GM12873 (cell line): ENCODE results near the gene PNMA1.
A peak's percentile ranks its signal among the peaks of the same experiment; 100 is the strongest.

Experiments used
- TF ChIP-seq, protein P1 (sequence below): IDR thresholded peaks from 2 replicates; pipeline ENCODE4 v1.5.1; 2012; ENCODE audit warnings: low read depth, mild to moderate bottlenecking, moderate library complexity, low read length, control low read depth; ENCODE audit not compliant: insufficient read depth; ENCODE audit errors: missing control alignments

PNMA1 gene

DNA sequence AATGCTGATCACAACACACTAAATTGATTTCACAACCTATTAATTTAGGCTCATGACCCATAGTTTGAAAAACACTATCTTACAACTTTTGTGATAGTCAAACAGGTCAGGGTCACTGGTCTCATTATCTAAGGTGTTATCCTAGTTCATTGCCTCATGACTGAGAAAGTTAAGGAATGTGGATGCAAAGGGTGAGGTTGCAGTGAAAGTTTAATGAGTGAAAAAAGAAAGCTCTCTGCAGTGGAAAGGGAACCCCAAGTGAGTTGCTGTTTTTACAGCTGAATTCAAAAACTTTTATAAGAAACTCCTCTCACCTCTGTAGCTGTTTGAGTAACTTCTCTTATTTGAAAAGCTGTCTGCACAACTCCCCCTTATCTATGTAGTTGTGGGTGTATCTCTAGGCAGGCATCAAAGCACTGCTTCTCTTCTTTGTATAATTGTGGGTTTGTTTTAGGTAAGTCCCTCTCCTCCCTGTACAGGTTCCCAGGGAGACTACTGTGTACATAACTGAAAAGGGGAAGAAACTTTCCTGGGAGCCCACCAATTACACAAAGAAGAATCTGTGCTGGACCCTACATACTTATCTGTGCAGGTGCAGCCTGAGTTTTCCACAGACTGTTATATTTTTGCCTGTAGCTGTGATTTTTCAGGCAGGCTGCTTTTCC, 50.5 kb downstream of the PNMA1 start:
- TF ChIP-seq, protein P1, sequence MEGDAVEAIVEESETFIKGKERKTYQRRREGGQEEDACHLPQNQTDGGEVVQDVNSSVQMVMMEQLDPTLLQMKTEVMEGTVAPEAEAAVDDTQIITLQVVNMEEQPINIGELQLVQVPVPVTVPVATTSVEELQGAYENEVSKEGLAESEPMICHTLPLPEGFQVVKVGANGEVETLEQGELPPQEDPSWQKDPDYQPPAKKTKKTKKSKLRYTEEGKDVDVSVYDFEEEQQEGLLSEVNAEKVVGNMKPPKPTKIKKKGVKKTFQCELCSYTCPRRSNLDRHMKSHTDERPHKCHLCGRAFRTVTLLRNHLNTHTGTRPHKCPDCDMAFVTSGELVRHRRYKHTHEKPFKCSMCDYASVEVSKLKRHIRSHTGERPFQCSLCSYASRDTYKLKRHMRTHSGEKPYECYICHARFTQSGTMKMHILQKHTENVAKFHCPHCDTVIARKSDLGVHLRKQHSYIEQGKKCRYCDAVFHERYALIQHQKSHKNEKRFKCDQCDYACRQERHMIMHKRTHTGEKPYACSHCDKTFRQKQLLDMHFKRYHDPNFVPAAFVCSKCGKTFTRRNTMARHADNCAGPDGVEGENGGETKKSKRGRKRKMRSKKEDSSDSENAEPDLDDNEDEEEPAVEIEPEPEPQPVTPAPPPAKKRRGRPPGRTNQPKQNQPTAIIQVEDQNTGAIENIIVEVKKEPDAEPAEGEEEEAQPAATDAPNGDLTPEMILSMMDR = no peak

DNA sequence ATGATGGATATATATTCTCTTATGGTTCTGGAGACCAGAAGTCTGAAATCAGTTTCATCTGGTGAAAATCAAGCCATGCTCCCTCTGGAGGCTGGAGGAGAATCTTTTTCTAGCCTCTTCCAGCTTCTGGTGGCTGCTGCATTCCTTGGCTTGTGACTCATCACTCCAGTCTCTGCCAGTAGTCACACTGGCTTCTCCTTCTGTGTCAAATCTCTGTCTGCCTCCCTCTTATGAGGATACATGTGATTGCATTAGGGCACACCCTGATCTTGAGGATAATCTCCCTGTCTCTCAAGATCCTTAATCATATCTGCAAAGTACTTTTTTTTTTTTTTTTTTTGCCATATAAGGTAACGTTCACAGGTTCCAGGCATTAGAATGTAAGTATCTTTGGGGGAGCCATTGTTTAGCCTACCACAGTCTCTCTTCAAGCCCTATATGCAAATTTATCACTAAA, 51.7 kb downstream of the PNMA1 start:
- TF ChIP-seq, protein P1 = peak; percentile 5

DNA sequence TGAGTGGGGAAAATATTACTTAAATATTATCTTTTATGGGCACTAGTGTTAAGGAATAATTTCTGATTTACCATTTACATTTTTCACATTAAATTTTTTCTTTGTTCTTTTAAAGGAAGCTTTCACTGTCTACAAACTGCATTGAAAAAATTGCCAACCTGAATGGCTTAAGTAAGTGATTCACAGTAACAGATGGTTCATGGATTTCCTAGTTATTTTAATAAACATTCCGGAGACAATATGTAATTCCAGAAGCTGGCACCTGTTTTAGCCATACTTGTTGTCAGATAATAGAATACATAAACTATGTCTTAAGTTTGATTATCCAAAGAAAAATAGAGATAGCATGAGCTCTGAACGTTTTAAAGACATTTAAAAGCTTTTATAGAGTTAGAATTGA, 52.3 kb downstream of the PNMA1 start:
- TF ChIP-seq, protein P1 = no peak
